Suprapubic skin (tissue), 4 donors: Measurements from ENCODE around the gene GFPT1.

Experiments
- EP300 ChIP-seq: sonication (generic); formaldehyde crosslinking; IDR thresholded peaks from one replicate; pipeline ENCODE4 v1.6.1; 2017; ENCODE audit warnings: antibody characterized with exemption
- POLR2A ChIP-seq, 2 donors: fragments of 450-650 bp; IDR thresholded peaks; one replicate each; pipeline ENCODE4 v1.6.1; 2017; ENCODE audit warnings: antibody characterized with exemption in 2 of 2, mild to moderate bottlenecking in 2 of 2, moderate library complexity in 2 of 2
- POLR2AphosphoS5 ChIP-seq, 3 donors: sonication (generic); formaldehyde crosslinking; IDR thresholded peaks; one replicate each; pipeline ENCODE4 v1.6.1; 2017; ENCODE audit warnings: antibody characterized with exemption in 3 of 3
- TF ChIP-seq, protein P1 (sequence below), 2 donors: fragments of 200-600 bp in 1 of 2; fragments of 450-650 bp in 1 of 2; sonication (generic) in 1 of 2; IDR thresholded peaks; one replicate each; pipeline ENCODE4 v1.5.1; 2016 to 2019; ENCODE audit warnings: antibody characterized with exemption in 2 of 2, mild to moderate bottlenecking in 1 of 2, moderate library complexity in 1 of 2

DNA sequence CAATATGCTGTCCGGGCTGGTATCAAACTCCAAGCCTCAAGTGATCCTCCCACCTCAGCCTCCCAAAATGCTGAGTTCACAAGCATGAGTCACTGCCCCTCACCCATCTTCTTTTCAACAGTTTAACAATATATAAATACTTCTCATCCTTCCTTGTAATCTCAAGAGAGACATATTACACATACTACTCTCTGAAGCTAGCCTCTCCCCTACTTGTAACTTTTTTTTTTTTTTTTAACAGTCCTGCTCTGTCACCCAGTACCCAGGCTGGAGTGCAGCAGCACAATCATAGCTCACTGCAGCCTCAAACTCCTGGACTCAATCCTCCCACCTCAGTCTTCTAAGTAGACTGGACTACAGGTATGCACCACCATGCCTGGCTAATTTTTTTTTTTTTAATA is 5.7 kb downstream of the GFPT1 start:
- TF ChIP-seq POLR2AphosphoS5 (IDR thresholded peaks at IDR 0.05) (no peak), EP300 (no peak), POLR2A (IDR thresholded peaks at IDR 0.05) (no peak)
- TF ChIP-seq, protein P1, sequence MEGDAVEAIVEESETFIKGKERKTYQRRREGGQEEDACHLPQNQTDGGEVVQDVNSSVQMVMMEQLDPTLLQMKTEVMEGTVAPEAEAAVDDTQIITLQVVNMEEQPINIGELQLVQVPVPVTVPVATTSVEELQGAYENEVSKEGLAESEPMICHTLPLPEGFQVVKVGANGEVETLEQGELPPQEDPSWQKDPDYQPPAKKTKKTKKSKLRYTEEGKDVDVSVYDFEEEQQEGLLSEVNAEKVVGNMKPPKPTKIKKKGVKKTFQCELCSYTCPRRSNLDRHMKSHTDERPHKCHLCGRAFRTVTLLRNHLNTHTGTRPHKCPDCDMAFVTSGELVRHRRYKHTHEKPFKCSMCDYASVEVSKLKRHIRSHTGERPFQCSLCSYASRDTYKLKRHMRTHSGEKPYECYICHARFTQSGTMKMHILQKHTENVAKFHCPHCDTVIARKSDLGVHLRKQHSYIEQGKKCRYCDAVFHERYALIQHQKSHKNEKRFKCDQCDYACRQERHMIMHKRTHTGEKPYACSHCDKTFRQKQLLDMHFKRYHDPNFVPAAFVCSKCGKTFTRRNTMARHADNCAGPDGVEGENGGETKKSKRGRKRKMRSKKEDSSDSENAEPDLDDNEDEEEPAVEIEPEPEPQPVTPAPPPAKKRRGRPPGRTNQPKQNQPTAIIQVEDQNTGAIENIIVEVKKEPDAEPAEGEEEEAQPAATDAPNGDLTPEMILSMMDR (IDR thresholded peaks at IDR 0.05), result no peak
